GM18909 (cell line): ENCODE results near the gene RCC2.
A peak's percentile ranks its signal among the peaks of the same experiment; 100 is the strongest.
"Not testable (repeated sequence)": the region's sequence is repeated elsewhere in the genome, so short reads cannot be mapped to it uniquely, and the experiment has no call there.

Experiments
- ATAC-seq: cut with Tn5 transposase; IDR thresholded peaks from one replicate; pipeline ENCODE4 v1.9.1; 2021; ENCODE audit warnings: mild to moderate bottlenecking; ENCODE audit not compliant: unreplicated experiment, poor library complexity

RCC2 gene

DNA sequence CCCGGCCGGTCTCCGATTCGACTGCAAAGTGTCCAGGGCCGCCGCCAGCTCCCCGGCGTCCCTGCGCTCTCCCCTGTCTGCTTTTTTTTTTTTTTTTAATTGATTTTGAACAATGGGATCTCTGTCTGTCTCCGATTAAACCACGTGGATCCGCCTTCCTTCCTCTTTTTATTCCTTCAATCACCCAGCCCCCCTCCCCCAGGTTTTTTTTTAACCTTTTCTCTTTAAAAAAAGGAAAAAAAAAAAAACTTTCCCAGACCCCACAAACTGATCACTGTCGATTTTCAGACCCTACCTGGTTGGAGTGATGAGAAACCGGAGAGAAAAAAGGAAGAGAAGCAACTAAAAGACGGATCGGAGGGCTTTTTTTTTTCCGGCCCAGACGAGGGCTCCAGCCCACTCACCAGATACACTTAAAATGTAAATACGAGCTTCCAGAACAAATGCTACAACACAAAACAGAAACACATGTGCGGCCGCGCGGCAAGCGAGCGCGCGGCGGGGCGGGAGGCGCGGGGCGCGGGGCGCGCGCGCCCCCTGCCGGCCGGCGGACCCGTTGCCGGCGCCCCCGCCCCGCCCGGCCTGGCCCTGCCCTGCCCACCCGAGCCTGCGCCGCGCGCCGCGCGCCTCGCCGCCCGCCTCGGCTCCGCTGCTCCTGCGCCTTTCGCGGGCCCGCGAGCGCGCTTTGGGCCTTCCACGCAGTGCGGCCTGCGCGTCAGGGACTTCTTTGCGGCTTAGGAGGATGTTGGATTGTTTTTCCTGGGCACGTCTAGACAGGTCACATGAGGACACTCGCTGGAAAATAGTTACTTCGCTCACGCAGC, at the start of gene RCC2:
Gene RCC2 (minus strand): TSS at position 428 of the 824 bp plus-strand sequence. CDS start 1,163 bp downstream, outside the sequence.
- peak; percentile 62 for ATAC-seq

DNA sequence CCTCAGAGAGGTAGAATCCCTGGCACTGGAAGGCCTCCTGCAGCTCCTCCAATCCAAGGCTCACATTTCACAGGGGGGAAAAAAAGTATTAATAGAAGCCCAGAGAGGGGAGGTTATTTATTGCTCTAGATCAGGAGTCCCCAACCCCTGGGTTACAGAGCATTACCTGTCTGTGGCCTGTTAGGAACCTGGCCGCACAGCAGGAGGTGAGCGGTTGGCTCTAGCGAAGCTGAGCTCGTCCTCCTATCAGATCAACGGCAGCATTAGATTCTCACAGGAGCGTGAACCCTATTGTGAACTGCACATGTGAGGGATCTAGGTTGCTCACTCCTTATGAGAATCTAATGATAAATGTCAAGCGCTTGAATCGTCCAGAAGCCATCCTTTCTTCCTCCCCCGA, 46.8 kb upstream of the RCC2 start:
- no peak for ATAC-seq

DNA sequence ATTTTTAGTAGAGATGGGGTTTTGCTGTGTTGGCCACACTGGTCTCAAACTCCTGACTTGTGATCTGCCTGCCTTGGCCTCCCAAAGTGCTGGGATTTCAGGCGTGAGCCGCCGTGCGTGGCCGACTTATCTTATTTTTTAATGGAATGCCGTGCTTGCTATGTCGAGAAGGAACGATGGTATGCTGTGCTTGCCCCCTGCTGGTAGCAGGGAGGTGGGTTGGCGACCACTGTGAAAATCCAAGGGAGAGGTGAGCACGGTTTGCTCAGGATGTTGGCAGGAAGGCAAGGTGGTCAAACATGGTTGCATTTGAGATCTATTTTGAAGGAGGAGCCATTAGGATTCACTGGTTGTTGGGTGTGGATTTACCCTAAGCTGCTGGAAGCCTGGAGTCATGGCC, 45.8 kb upstream of the RCC2 start:
- ATAC-seq = no peak

DNA sequence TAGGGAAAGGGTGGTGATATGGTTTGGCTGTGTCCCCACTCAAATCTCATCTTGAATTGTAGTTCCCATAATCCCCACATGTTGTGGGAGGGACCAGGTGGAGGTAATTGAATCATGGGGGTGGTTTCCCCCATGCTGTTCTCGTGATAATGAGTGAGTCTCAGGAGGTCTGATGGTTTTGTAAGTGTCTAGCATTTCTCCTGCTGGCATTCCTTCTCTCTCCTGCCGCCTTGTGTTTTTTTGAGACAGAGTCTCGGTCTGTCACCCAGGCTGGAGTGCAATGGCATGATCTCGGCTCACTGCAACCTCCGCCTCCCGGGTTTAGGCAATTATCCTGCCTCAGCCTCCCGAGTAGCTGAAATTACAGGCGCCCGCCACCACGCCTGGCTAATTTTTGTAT, 42.5 kb upstream of the RCC2 start:
- ATAC-seq = not testable (repeated sequence)

DNA sequence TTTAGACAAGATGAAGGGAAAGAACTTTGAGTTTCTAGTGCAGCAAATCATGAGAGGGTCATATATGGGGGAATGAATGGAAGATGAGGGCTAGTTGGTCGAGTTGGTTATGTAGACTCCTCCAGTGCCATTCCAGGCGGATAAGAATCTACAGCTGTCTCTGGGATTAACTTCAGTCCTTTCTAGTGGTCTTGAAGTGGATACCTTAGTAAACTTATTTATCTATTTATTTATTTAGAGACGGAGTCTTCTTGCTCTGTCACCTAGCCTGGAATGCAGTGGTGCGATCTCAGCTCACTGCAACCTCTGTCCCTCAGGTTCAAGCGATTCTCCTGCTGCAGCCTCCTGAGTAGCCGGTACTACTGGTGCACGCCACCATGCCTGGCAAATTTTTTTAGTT, 41.4 kb upstream of the RCC2 start:
- no peak for ATAC-seq

DNA sequence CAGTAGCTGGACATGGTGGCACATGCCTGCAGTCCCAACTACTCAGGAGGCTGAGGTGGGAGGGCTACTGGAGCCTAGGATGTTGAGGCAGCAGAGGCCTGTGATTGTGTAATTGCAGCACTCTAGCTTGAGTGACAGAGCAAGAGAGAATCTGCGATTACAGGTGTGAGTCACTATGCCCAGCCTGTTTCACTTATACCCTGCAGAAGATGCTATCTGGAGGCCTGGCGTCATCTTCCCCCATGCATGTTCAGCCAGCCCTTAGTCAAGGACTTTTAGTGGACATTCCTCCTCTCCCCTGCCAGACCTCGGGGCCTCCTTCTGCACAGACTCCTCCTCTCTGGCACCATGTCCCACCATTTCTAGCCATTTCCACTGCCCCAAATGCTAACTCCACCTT, 36.3 kb upstream of the RCC2 start:
- ATAC-seq = no peak

DNA sequence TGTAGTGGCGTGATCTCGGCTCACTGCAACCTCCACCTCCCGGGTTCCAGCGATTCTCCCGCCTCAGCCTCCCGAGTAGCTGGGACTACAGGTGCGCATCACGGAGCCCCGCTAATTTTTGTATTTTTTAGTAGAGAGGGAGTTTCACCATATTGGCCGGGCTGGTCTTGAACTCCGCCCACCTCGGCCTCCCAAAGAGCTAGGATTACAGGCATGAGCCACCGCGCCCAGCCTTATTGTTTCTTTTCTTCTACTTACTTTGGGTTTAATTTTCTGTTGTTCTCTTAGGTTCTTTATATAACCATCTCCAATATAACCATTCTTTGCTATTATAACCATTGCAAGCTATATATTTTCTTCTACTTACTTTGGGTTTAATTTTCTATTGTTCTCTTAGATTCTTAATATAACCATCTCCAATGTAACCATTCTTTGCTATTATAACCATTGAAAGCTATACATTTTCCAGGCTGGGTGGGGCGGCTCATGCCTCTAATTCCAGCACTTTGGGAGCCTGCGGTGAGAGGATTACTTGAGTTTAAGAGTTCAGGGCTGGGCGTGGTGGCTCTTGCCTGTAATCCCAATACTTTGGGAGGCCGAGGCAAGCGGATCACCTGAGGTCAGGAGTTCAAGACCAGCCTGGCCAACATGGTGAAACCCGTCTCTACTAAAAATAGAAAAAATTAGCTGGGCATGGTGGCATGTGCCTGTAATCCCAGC, 35.5 kb upstream of the RCC2 start:
- not testable (repeated sequence) for ATAC-seq

DNA sequence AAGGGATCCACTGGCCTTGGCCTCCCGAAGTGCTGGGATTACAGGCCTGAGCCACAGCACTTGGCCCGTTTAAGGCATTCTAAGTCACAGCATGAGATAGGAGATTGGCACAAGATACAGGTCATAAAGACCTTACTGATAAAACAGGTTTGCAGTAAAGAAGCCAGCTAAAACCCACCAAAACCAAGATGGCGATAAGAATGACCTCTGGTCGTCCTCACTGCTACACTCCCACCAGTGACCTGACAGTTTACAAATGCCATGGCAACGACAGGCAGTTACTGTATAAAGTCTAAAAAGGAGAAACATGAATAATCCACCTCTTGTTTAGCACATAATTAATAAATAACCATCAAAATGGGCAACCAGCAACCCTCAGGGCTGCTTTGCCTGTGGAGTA, 33.3 kb upstream of the RCC2 start:
- no peak for ATAC-seq

DNA sequence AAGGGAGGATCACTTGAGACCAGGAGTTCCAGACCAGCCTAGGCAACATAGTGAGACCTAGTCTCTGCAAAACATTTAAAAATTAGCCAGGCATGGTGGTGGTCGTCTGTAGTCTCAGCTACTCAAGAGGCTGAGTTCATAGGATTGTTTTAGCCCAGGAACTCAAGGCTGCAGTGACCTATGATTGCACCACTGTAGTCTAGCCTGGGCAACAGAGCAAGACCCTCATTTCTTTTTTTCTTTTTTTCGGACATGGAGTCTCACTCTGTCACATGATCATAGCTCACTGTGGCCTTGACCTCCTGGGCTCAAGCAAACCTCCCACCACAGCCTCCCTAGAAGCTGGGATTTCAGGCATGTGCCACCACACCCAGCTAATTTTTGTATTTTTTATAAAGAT, 31.9 kb upstream of the RCC2 start:
- ATAC-seq = no peak

DNA sequence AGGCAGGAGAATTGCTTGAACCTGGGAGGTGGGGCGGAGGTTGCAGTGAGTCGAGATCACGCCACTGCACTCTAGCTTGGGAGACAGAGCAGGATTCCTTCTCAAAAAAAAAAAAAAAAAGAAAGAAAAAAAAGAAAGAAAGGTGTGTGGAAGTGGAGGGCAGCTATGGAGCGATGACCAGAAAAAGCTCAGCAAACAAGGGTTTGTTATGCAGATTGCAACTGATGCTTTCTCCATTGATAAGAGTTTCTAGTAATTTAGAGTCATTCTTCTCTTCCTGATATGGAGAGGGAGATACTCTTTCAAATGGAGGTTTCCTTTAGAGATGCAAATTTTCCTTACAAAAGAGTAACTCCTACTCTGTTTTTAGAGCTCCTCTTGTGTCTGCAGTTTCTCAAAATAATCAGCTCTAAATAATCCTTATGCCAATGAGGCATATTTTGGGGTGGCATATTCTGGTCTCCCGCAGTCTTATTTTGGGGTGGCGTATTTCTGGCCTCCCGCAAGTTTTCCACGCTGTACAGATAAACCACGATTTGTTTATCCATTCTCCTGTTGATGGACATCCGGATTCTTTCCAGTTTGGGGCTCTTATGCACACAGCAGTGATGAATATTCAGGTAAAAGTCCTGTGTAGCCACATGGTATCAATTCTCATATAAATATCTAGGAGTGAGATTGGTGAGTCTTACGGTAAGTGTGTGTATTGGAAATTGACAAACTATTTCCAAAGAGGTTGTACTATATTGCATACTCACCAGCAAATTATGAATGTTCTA, 30.7 kb upstream of the RCC2 start:
- ATAC-seq = no peak

DNA sequence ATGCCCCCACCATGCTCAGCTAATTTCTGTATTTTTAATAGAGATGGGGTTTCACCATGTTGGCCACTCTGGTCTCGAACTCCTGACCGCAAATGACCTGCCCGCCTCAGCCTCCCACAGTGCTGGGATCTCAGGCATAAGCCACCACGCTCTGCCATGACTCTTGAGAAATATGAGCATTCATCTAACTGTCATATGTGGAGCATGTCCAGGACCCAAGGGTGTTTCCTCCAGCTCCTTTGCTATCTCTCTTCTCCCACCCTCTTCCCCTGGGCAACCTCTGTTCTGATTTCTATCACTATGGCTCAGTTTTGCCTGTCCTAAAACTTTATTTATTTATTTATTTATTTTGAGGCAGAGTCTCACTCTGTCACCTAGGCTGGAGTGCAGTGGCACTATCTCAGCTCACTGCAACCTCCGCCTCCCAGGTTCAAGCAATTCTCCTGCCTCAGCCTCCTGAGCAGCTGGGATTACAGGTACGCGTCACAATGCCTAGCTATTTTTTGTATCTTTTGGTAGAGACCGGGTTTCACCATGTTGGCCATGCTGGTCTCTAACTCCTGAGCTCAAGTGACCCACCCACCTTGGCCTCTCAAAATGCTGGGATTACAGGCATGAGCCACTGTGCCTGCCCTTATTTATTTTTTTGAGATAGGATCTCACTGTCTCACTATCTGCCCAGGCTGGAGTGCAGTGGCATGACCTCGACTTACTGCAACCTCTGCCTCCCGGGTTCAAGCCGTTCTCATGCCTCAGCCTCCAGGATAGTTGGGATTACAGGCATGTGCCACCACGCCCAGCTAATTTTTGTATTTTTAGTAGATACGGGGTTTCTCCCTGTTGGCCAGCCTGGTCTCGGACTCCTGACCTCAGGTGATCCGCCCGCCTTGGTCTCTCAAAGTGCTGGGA, 29.1 kb upstream of the RCC2 start:
- not testable (repeated sequence) for ATAC-seq

DNA sequence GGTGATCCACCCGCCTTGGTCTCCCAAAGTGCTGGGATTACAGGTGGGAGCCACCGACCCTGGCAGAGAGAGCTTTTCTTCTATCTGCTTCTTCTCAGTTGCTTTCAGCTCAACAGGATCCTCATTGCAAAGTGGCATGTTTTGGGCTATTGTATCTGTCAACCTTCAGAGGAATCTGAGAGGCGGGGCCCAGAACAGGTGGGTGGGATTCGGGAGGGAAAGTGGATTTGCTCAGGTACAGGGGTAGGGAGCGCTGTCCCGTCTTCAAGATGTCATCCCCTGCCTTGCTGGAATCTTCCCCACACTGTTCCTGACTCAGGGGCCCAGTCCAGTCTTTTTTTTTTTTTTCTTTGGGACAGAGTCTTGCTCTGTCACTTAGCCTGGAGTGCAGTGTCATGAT, 26.9 kb upstream of the RCC2 start:
- no peak for ATAC-seq

DNA sequence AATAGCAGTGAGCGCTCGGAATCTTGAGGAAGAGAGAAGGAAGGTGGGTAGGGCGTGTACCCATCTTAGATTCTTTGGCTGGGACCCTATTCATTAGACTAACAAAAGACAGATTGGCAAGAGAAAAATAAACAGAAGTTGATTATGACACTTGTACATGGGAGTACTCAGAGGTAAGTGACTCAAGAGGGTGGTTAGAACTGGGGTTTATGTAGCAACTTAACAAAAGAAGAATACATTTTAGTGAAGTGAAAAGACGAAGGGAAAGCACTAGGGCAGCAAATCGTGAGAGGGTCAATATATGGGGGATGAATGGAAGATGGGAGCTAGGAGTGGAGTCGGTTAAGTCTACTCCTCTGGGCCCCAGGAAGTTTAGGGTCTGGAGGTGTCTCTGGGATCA, 25.8 kb upstream of the RCC2 start:
- no peak for ATAC-seq

DNA sequence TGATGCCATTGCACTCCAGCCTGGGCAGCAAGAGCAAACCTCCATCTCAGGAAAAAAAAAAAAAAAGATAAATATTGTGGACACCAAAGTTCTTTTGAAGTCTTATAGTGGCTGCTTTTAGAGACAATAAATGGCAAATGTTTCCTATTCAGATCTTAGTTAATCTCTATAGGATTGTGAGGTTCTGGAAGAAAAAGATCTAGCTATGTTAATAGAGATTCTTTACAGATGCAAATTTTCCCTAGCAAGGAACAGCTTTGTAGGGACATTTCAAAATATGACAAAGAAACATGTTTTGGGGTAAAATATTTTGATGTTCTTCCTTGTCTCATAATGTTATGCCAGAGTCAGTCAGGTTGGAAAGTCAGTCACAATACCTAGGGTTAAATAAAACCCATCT, 24.5 kb upstream of the RCC2 start:
- no peak for ATAC-seq

DNA sequence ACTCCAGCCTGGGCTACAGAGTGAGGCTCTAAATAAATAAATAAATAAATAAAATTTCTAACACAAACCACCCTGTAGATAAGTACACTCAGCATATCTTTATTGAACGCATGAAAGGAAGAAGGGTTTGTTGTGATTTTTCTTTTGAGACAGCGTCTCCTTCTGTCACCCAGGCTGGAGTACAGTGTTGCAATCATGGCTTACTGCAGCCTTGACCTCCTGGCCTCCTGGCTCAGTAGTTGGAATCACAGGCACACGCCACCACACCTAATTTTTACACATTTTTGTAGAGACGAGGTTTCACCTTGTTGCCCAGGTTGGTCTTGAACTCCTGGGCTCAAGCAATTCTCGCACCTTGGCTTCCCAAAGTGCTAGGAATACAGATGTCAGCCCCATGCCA, 23.2 kb upstream of the RCC2 start:
- ATAC-seq = no peak

DNA sequence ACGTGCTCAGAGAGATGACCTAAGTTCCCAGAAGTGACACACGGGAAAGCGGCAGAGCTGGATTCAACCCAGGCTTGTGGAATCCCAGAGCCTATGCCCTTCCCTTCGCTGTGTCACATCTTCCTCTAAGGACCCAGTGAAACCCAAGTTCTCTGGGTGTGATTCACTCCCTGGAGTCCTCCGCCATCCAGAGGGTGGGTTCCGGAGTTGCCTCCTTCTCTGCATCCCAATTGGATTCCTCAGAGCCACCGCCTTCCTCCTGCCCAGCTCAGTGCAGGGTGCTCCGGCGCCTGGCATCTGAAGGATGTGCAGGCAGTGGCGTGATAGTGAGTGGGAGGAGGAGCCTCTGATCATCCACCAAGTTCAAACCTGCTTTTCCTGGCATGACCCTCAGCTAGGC, 20.7 kb upstream of the RCC2 start:
- no peak for ATAC-seq

DNA sequence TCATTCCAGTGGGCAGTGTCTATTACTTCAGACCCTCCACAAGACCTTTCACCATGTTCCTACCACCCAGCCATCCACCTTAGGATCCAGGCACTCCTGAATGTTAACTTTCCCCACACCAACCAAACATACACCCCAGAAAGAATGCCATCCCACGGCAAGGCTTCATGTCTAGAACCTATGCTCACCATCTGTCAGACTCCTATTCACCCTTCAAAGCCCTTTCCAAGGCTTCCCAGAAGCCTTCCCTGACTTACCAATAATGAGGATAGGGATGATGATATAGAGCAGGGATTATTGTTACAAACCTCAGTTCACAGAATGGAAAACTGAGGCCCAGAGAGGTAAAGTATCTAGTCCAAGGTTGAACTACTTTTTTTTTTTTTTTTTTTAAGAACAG, 19.3 kb upstream of the RCC2 start:
- ATAC-seq = no peak

DNA sequence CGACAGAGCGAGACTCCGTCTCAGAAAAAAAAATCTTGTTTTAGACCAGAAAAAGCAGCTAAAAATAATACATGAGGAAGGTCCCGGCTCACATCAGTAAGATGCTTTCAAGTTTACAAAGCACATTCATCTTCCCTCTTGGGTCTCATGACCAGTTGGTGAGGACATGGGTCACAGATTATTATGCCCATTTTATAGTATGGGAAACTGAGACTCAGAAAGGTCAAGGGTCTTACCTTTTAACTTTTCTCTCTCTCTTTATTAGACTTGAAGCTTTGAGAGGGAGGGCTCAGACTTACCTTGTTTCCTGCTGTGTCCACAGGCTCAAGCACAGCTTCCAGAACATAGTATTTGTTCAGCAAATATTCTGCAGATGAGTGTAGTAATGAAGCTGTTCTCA, 13.2 kb upstream of the RCC2 start:
- ATAC-seq = no peak

DNA sequence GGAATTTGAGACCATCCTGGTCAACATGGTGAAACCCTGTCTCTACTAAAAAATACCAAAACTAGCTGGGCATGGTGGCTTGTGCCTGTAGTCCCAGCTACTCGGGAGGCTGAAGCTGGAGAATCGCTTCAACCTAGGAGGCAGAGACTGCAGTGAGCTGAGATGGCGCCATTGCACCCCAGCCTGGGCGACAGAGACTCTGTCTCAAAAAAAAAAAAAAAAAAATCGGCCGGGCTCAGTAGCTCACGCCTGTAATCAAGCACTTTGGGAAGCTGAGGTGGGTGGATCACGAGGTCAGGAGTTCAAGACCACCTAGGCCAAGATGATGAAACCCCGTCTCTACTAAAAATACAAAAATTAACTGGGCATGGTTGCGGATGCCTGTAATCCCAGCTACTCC, 12.7 kb upstream of the RCC2 start:
- not testable (repeated sequence) for ATAC-seq

DNA sequence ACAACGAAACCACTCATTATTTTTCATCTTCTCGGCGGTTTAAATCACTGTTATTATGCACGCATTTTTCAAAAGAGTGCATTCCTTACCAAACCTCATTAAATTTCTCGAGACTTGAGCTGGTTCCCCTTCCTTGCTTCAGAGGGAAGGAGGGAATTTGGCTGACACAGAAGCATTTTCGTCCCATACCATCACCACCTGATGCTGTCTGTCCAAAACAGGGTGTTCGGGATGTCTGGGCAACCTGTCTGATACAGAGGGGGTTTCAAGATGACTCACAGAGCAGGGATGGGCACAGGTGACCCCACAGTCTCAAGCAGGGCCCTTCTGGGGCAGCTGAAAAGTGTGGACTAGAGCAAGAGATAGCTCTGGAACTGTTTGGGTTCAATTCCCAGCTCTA, 12.3 kb upstream of the RCC2 start:
- ATAC-seq = no peak
